SH-SY5Y (cell line): ENCODE data around the gene KLF5.

Source experiments
- GATA2 ChIP-seq: IDR thresholded peaks from 2 replicates; pipeline ENCODE4 v1.6.1; 2011; ENCODE audit warnings: mild to moderate bottlenecking, low read depth, low read length
- GATA3 ChIP-seq: IDR thresholded peaks from 2 replicates; pipeline ENCODE4 v1.6.1; 2011; ENCODE audit warnings: low read depth, mild to moderate bottlenecking, low read length, moderate library complexity

The KLF5 gene

DNA sequence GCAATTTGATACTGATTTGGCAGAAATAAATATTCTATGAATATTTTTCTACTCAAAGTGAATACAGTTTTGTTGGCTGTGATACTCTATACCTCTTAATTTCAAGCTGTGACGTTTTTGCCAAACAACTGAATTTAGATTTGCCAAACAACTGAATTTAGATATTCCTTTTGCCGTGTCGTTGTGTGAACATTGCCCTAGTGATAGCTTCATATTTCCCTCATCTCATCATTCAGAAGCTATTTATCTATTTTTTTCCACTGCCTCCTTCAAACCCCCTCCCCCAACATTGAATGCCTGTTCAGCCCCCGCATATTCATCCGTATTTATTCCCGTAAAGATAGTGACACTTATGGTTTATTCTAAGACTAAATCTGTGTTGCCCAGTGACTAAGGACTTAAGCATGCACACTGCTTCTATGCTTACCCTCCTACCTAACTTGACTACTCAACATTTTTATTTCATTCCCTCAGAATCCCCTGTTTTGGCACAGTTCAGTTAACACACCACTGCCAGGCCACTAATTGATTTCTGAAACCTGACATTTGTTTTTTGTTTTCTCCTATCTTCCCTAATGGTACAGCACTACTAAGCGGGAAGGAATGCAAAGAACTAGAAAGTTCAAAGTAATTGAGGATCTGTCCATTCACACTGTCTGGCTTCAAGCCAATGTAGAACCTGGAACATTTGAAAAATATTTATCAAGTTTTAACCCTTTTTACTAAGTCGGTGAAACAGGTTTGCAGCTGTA lies 2.8 kb upstream of the KLF5 start:
- TF ChIP-seq GATA2: no peak
- no peak for TF ChIP-seq GATA3

- TF ChIP-seq GATA3 (no peak), GATA2 (no peak)
Measured at GRCh38 chr13:73056565-73056962, 2.2 kb upstream of the KLF5 start.

GRCh38 chr13:73057284-73058063 lies 1.3 kb upstream of the KLF5 start:
- no peak for TF ChIP-seq GATA2
- TF ChIP-seq GATA3: no peak

- TF ChIP-seq GATA2: no peak
- no peak for TF ChIP-seq GATA3
Measured at GRCh38 chr13:73058064-73058313, 816 bp upstream of the KLF5 start.

GRCh38 chr13:73058432-73058735 lies 421 bp upstream of the KLF5 start:
- no peak for TF ChIP-seq GATA2
- no peak for TF ChIP-seq GATA3

GRCh38 chr13:73059460-73060250 lies 850 bp downstream of the KLF5 start:
- TF ChIP-seq GATA2 (no peak), GATA3 (no peak)

- TF ChIP-seq GATA3 (no peak), GATA2 (no peak)
Measured at GRCh38 chr13:73060251-73061160, 1.7 kb downstream of the KLF5 start.

DNA sequence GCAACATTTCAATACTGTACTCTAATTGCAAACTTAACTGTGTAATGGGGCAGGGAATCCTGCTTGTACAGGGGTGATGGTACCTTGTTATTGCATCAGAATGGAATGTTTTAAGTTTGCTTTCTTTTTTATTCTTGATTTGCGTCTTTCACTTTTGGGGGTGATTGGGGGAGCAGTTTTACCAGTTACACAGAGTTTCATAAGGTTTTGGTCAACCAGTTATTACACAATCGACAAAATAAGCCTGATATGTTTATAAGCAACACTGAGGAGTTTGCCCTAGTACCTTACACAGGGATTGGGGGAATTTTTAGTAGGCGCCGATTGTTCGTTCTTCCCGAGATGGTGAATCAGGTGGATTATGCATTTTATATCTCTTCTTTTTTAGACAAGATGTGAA lies 2.7 kb downstream of the KLF5 start:
- TF ChIP-seq GATA2 (no peak), GATA3 (no peak)

DNA sequence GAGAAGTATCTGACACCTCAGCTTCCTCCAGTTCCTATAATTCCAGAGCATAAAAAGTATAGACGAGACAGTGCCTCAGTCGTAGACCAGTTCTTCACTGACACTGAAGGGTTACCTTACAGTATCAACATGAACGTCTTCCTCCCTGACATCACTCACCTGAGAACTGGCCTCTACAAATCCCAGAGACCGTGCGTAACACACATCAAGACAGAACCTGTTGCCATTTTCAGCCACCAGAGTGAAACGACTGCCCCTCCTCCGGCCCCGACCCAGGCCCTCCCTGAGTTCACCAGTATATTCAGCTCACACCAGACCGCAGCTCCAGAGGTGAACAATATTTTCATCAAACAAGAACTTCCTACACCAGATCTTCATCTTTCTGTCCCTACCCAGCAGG lies 3.1 kb downstream of the KLF5 start:
- TF ChIP-seq GATA2 (no peak), GATA3 (no peak)

DNA sequence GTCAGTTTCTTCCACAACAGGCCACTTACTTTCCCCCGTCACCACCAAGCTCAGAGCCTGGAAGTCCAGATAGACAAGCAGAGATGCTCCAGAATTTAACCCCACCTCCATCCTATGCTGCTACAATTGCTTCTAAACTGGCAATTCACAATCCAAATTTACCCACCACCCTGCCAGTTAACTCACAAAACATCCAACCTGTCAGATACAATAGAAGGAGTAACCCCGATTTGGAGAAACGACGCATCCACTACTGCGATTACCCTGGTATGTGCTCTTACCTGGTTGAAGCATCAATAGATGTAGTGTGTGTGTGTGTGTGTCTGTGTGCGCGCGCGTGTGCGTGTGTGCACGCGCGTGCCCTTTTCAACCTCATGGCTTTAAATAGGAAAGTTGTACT lies 3.7 kb downstream of the KLF5 start:
- TF ChIP-seq GATA3 (no peak), GATA2 (no peak)

- TF ChIP-seq GATA3 (no peak), GATA2 (no peak)
Measured at GRCh38 chr13:73063166-73063565, 4.4 kb downstream of the KLF5 start.

GRCh38 chr13:73065036-73065435 lies 6.2 kb downstream of the KLF5 start:
- TF ChIP-seq GATA2 (no peak), GATA3 (no peak)

GRCh38 chr13:73065665-73066340 lies 7.0 kb downstream of the KLF5 start:
- no peak for TF ChIP-seq GATA2
- TF ChIP-seq GATA3: no peak
